Measurements from ENCODE around the gene TBCK. TPM values are rescaled to one million over a fixed set of nuclear protein-coding genes. Genes with fewer than 3 reads are reported as not detected.

Gene TBCK
- 24.4 and 25.1 TPM in 2 replicates for total RNA-seq

DNA sequence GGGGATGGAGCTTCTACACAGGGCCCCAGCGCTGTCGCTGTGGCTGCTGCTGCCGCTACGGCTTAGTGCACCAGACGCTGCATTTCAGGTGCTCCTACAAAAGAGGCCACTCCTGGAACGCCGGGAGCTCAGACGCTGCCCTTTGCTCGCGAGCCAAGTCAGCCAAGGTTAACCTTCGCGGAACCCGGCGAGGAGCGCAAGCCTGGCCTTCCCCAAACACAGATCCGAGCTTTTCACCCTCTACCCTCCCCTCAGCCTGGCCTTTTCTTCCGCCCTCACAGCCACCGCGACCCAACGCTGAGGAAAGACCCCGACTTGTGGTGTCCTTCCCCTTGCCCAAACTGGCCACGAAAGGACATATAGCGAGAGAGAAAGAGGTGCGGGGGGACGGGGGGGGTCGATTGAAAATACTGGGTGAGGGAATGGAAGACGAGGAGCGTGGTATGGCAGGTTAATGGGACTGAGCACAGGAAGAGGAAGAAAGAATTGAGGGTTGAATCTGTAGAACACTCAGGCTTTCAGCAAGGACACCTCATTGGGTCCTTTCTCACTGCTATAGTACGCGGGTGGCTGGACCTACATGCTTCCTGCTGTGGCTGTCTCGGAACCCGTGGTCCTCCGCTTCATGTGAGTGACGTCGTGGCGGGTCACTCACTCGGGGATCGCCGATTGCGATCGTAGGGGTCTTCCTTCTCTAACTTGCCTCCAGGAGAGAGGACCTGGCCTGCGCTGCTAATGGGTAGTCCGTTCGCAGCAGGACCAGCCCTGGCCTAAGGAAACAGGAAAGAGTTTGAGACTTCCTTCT is at the start of gene TBCK, which contains the start of gene AIMP1:
Gene TBCK, minus strand, starts transcription at position 242 of the 805 bp plus-strand sequence. CDS start 7,249 bp downstream, outside the sequence.
Gene AIMP1, plus strand, starts transcription at position 583 of the 805 bp plus-strand sequence. CDS start 8,460 bp downstream, outside the sequence.
- DNase-seq (ENCODE audit: low spot score) = peak; percentile 83
- H3K4me1 Mint-ChIP-seq (ENCODE audit: low read depth) = peaks cover 30% of the 10 kb centered on the region
- H3K9me3 Mint-ChIP-seq = no peaks in the 10 kb centered on the region
- no peak within 1 kb of the TSS for H3K4me3 Mint-ChIP-seq
- H3K27me3 Mint-ChIP-seq (ENCODE audit: insufficient read depth) = no peaks in the 10 kb centered on the region
- H3K36me3 Mint-ChIP-seq (ENCODE audit: low read depth) = peaks cover 14% of the 10 kb centered on the region
- H3K27ac Mint-ChIP-seq = no peak within 1 kb of the TSS
- intact Hi-C loops (cut with micrococcal nuclease) = loop anchor here (1.0 to 10.0 kb wide), 8 partner anchors 13 to 1619 kb away; partner anchors contain the start of genes CYP2U1, GSTCD, INTS12 and PPA2

DNA sequence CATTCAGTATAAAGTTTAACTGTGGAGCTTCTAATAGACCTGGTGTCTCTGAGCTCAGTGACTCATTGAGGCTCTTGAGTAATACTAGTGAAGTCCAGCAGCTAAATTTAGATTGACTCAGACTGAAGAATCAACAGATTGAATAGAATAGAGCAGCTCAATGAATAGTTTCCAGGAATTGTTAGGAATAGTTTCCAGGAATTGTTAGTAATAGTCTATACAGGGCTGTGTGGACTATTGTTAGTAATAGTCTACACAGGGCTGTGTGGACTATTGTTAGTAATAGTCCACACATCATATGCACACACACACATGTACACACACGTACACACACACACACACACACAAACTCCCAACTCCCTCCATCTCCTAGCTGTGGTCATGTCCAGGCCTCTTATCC is 49.6 kb upstream of the TBCK start:
- intact Hi-C loops (cut with micrococcal nuclease) = no loop called here
- Mint-ChIP-seq H3K27me3 (ENCODE audit: insufficient read depth) (peaks cover 15% of the 10 kb centered on the region), H3K9me3 (no peaks in the 10 kb centered on the region), H3K36me3 (ENCODE audit: low read depth) (no peaks in the 10 kb centered on the region), H3K27ac (no peak overlapping the region), H3K4me3 (no peak overlapping the region), H3K4me1 (ENCODE audit: low read depth) (no peaks in the 10 kb centered on the region)
- DNase-seq (ENCODE audit: low spot score) = no peak

DNA sequence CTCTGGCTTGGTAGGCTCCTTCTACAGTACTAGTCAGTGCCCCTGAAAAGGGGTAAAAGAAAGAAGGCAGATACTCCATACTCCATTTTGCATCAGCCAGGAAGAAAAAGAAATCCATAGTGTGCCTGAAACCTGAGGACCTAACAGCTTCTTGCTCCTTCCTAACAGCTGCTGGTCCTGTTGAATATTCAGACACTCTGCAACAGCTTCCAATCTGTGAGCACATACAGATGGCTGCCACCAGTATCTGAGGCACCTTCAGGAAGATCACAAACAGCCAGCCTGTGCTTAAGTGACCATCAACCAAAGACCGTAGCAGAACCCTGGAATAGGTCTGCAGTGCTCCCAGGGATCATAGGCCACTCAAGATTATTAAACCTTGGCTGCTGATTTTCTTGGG is 48.3 kb upstream of the TBCK start:
- Mint-ChIP-seq H3K27me3 (ENCODE audit: insufficient read depth) (peaks cover 10% of the 10 kb centered on the region), H3K4me1 (ENCODE audit: low read depth) (no peaks in the 10 kb centered on the region), H3K27ac (no peak overlapping the region), H3K4me3 (no peak overlapping the region), H3K36me3 (ENCODE audit: low read depth) (no peaks in the 10 kb centered on the region), H3K9me3 (no peaks in the 10 kb centered on the region)
- DNase-seq (ENCODE audit: low spot score) = no peak
- intact Hi-C loops (cut with micrococcal nuclease) = no loop called here

DNA sequence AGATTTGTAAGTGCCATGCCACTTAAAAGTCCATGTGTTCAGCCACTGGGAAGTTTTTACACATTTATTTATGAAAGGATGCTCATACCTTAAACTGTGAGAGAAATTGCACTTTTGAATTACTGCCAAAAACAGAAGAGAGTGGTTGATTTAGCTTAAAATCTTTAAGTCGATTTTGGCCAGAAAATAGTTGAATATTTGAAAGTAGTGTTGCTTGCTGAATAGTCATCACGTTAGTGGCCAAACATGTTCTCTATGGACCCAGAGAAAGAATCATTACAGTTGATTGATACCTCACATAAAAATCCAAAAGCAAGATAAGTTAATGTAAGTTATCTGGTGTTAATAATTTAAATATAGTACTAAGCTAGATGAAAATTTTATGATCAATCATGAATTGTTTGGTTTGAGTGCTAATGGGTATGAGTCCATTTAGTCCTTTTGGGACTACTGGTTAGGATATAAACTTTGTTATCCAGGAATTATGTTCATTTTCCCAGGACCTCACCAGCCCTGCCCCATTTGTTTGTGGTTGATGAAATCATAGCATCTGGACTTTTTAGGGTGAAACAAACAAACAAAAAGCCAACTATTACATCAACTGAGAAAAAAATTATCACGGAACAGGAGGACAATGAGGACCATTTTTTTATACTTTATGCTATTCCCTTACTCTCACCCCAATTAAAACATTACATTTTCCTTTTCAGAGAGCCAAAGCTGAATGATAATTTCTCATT is 46.2 kb upstream of the TBCK start:
- Mint-ChIP-seq H3K4me3 (no peak overlapping the region), H3K27me3 (ENCODE audit: insufficient read depth) (peaks cover 6% of the 10 kb centered on the region), H3K36me3 (ENCODE audit: low read depth) (no peaks in the 10 kb centered on the region), H3K27ac (no peak overlapping the region), H3K4me1 (ENCODE audit: low read depth) (no peaks in the 10 kb centered on the region), H3K9me3 (no peaks in the 10 kb centered on the region)
- intact Hi-C loops (cut with micrococcal nuclease) = no loop called here
- no peak for DNase-seq (ENCODE audit: low spot score)

DNA sequence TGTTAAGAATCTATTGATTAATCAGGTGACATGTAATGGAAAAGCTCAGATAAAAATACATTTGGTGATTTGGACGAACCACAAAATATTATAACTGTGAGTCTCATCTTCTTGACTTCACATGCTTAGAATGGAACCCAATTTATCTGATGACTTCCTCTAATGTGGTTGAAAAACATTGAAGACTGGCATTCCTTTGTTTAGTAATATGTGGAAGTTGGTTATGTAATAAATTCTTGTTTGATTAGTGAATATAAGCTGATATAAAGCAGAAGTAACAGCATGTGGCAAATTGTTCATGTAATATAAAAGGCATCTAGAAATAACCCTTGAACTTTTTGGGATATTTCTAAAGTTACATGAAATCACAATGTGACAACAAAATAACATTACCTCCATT is 42.9 kb upstream of the TBCK start:
- no peak for DNase-seq (ENCODE audit: low spot score)
- no peak overlapping the region for H3K4me3 Mint-ChIP-seq
- no peaks in the 10 kb centered on the region for H3K36me3 Mint-ChIP-seq (ENCODE audit: low read depth)
- no peaks in the 10 kb centered on the region for H3K9me3 Mint-ChIP-seq
- peaks cover 6% of the 10 kb centered on the region for H3K27me3 Mint-ChIP-seq (ENCODE audit: insufficient read depth)
- intact Hi-C loops (cut with micrococcal nuclease) = no loop called here
- H3K27ac Mint-ChIP-seq = no peak overlapping the region
- no peaks in the 10 kb centered on the region for H3K4me1 Mint-ChIP-seq (ENCODE audit: low read depth)

DNA sequence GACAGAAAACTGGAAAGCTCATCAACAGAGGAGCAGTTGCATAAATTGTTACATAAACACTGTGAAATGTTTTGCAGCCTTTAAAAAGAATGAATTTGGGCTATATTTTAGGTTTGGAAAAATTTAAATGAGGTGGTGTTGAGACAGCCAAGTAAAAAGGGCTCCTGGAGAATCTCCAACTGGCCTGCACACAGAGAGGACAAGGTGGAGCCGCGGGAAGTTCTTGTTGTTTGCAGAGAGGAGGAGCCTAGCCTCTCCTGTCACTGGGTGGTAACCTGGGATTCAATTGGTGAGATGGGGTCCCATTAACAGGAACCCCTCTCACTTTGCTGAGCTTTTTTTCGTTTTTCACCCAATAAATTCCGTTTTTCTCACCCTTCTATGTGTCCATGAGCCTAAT is 39.2 kb upstream of the TBCK start:
- Mint-ChIP-seq H3K36me3 (ENCODE audit: low read depth) (peaks cover 5% of the 10 kb centered on the region), H3K4me3 (no peak overlapping the region), H3K27ac (no peak overlapping the region), H3K4me1 (ENCODE audit: low read depth) (no peaks in the 10 kb centered on the region), H3K27me3 (ENCODE audit: insufficient read depth) (no peaks in the 10 kb centered on the region), H3K9me3 (no peaks in the 10 kb centered on the region)
- DNase-seq (ENCODE audit: low spot score) = no peak
- intact Hi-C loops (cut with micrococcal nuclease) = no loop called here

DNA sequence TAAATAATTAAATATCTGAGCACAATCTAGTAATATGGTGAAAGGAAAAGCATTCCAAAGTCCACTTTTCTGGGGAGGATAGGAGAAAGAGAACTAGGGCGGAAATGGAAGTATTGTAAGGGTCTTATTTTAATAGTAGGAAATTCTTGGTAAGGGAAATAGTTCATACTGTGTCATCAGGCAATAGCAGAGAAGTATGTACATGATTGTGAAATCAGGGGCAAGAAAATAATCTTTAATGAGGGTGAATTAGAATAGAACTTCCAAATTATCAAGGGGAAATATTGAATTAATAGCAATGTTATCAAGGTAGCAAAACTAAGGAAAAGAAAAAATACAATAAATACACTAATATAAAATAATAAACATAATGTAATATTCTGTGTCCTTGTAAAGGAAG is 37.8 kb upstream of the TBCK start:
- no peak overlapping the region for H3K27ac Mint-ChIP-seq
- no peaks in the 10 kb centered on the region for H3K4me1 Mint-ChIP-seq (ENCODE audit: low read depth)
- no peaks in the 10 kb centered on the region for H3K9me3 Mint-ChIP-seq
- H3K27me3 Mint-ChIP-seq (ENCODE audit: insufficient read depth) = no peaks in the 10 kb centered on the region
- no peak overlapping the region for H3K4me3 Mint-ChIP-seq
- peaks cover 12% of the 10 kb centered on the region for H3K36me3 Mint-ChIP-seq (ENCODE audit: low read depth)
- intact Hi-C loops (cut with micrococcal nuclease) = no loop called here
- no peak for DNase-seq (ENCODE audit: low spot score)

DNA sequence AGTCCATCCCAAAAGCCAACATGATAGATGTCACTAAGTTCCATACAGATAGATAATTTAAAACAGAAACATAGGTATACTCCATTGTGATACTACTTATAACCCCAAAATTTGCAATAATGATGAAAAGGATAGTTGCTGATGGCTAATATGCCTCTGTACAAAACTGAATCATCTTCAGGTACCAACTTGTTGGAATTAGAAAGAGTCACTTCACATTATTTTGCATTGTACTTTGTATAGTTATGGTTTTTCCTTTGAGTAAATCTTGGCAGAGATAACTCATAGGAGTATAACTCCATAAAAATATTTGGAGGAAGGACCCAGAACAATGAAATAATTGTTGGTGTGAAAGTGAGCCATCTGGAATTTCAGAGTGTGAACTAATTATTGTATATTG is 35.0 kb upstream of the TBCK start:
- H3K4me3 Mint-ChIP-seq = no peak overlapping the region
- no peaks in the 10 kb centered on the region for H3K27me3 Mint-ChIP-seq (ENCODE audit: insufficient read depth)
- no peak overlapping the region for H3K27ac Mint-ChIP-seq
- intact Hi-C loops (cut with micrococcal nuclease) = no loop called here
- H3K9me3 Mint-ChIP-seq = no peaks in the 10 kb centered on the region
- H3K36me3 Mint-ChIP-seq (ENCODE audit: low read depth) = peaks cover 22% of the 10 kb centered on the region
- DNase-seq (ENCODE audit: low spot score) = no peak
- no peaks in the 10 kb centered on the region for H3K4me1 Mint-ChIP-seq (ENCODE audit: low read depth)

DNA sequence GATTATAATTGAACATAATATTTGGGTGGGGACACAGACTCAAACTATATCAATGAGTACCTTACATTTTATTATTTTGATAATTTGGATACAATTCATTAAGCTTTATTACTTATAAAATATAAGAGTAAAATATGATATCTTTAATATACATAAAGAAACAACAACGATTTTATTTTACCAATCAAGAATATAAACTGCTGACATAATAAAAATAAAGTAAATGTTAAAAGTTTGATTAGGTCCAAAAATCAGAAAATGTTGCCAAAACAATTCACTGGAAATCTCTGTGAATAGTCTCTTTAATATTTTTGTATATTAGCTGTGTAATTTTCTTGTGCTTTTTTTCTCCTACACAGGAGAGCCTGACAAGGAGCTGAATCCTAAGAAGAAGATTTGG is 31.2 kb upstream of the TBCK start:
- no peaks in the 10 kb centered on the region for H3K4me1 Mint-ChIP-seq (ENCODE audit: low read depth)
- peaks cover 29% of the 10 kb centered on the region for H3K36me3 Mint-ChIP-seq (ENCODE audit: low read depth)
- intact Hi-C loops (cut with micrococcal nuclease) = no loop called here
- no peak for DNase-seq (ENCODE audit: low spot score)
- no peak overlapping the region for H3K4me3 Mint-ChIP-seq
- no peak overlapping the region for H3K27ac Mint-ChIP-seq
- no peaks in the 10 kb centered on the region for H3K9me3 Mint-ChIP-seq
- H3K27me3 Mint-ChIP-seq (ENCODE audit: insufficient read depth) = no peaks in the 10 kb centered on the region

DNA sequence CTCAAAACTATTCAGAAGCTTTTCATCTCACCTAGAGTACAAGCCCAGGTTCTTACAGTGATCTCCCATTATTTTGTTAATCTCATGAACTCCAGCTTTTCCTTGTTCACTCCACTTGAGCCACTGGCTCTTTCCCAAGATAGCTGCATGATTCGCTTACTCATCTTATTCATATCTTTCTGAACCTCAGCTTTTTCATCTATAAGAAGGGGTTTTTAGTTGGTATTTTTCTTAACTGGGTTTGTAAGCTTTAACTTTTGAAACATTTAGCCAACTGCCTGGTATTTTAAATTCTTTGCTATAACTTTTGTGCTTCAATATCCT is 28.6 kb upstream of the TBCK start:
- Mint-ChIP-seq H3K27me3 (ENCODE audit: insufficient read depth) (no peaks in the 10 kb centered on the region), H3K4me3 (no peak overlapping the region), H3K27ac (no peak overlapping the region), H3K9me3 (no peaks in the 10 kb centered on the region), H3K36me3 (ENCODE audit: low read depth) (peaks cover 39% of the 10 kb centered on the region), H3K4me1 (ENCODE audit: low read depth) (peaks cover 16% of the 10 kb centered on the region)
- intact Hi-C loops (cut with micrococcal nuclease) = no loop called here
- DNase-seq (ENCODE audit: low spot score) = no peak

DNA sequence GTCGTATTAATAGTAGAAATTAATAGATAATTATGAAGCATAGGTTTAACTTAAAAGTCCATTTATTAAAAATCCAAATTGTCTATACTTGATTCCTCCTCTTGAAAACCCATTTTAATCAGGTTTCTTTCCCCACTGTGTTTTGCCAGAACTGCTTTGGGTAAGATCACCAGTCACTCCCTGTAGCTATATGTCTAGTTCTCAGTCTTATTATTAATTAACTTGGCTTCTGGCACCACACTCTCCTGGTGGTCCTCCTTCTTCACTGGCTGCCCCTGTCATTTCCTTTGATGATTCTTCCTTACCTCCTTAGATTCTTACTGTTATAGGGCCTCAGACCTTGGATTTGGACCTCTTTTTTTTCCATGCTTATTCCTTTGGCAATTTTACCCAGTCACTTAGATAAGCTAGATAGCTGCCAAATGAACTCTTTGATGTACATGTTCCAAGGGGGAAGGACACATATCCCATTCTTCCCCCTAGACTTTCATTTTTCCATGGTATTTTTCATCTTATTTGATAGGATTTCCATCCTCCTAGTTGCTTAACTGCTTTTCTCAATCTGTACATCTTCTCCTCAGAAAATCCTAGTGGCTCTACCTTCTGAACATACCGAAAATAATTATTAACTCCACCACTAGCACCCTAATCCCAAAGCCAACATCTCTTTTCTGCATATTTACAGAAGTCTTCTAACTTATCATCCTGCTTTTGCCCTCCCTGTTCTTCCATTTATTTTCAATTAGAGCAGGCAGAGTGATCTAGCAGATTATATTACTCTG is 28.0 kb upstream of the TBCK start:
- Mint-ChIP-seq H3K36me3 (ENCODE audit: low read depth) (peaks cover 40% of the 10 kb centered on the region), H3K27me3 (ENCODE audit: insufficient read depth) (no peaks in the 10 kb centered on the region), H3K9me3 (no peaks in the 10 kb centered on the region), H3K4me3 (no peak overlapping the region), H3K27ac (no peak overlapping the region), H3K4me1 (ENCODE audit: low read depth) (peaks cover 16% of the 10 kb centered on the region)
- no peak for DNase-seq (ENCODE audit: low spot score)
- intact Hi-C loops (cut with micrococcal nuclease) = no loop called here

DNA sequence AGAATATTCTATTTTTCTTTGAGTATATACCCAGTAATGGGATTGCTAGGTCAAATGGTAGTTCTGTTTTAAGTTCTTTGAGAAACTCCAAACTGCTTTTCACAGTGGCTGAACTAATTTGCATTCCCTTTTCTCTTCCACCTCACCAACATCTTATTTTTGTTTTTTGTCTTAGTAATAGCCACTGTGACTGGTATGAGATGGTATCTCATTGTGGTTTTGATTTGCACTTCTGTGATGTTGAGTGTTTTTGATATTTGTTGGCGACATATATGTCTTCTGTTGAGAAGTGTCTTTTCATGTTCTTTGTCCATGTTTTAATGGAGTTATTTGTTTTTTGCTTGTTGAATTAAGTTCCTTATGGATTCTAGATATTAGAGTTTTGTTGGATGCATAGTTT is 24.8 kb upstream of the TBCK start:
- no peaks in the 10 kb centered on the region for H3K27me3 Mint-ChIP-seq (ENCODE audit: insufficient read depth)
- H3K36me3 Mint-ChIP-seq (ENCODE audit: low read depth) = peaks cover 53% of the 10 kb centered on the region
- DNase-seq (ENCODE audit: low spot score) = no peak
- H3K4me1 Mint-ChIP-seq (ENCODE audit: low read depth) = peaks cover 16% of the 10 kb centered on the region
- peaks cover 8% of the 10 kb centered on the region for H3K9me3 Mint-ChIP-seq
- intact Hi-C loops (cut with micrococcal nuclease) = no loop called here
- H3K27ac Mint-ChIP-seq = no peak overlapping the region
- no peak overlapping the region for H3K4me3 Mint-ChIP-seq

DNA sequence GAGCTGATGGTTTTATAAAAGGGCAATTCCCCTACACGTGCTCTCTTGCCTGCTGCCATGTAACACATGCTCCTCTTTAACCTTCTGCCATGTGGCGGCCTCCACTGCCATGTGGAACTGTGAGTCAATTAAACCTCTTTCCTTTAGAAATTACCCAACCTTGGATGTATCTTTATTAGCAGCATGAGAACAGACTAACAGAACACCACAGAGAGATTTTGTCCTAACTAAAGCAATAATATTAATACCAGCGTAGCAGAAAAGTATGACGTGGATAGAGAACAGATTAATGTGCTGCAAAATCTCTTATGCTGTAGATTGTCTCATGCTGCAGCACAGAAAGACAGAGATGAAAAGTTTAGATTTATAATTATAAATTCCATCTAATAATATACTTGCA is 23.4 kb upstream of the TBCK start:
- H3K9me3 Mint-ChIP-seq = peaks cover 8% of the 10 kb centered on the region
- no peak overlapping the region for H3K27ac Mint-ChIP-seq
- H3K36me3 Mint-ChIP-seq (ENCODE audit: low read depth) = peaks cover 56% of the 10 kb centered on the region
- intact Hi-C loops (cut with micrococcal nuclease) = no loop called here
- no peak for DNase-seq (ENCODE audit: low spot score)
- no peaks in the 10 kb centered on the region for H3K27me3 Mint-ChIP-seq (ENCODE audit: insufficient read depth)
- peaks cover 16% of the 10 kb centered on the region for H3K4me1 Mint-ChIP-seq (ENCODE audit: low read depth)
- no peak overlapping the region for H3K4me3 Mint-ChIP-seq

Measured in activated T-helper 1 cell treated with anti-CD3 and anti-CD28 coated beads, Interleukin-12 subunit alpha, Interleukin-12 subunit beta, Interleukin-2, Interleukin-4 antibody, amounts not matched to agents 30 ng/mL and 10 ng/mL and 1 ng/mL, durations not matched to agents 14 hours and 24 hours and 36 hours (primary cell).